Effector memory CD8-positive, alpha-beta T cell (primary cell): ENCODE data around the gene BABAM2.

Source experiments
- ATAC-seq: fragments of 150-1000 bp; cut with Tn5 transposase; replicated peaks from 2 replicates; pipeline ENCODE4 v1.10.0; 2021; ENCODE audit warnings: mild to moderate bottlenecking, moderate library complexity
- DNase-seq, 3 experiments: peaks; one replicate each; pipeline ENCODE4 v3.0.0; 2021
- H3K27ac Mint-ChIP-seq, 2 donors: one replicate each; pipeline ENCODE4 v1.8.0; 2022; ENCODE audit warnings: mild to moderate bottlenecking in 2 of 2, mixed read lengths in 2 of 2, moderate library complexity in 2 of 2
- H3K27me3 Mint-ChIP-seq, 2 donors: one replicate each; pipeline ENCODE4 v1.8.0; 2022; ENCODE audit warnings: mixed read lengths in 2 of 2
- H3K36me3 Mint-ChIP-seq: one replicate; pipeline ENCODE4 v1.8.0; 2022; ENCODE audit warnings: mild to moderate bottlenecking, moderate library complexity, mixed read lengths; ENCODE audit not compliant: insufficient read depth
- H3K4me1 Mint-ChIP-seq, 2 donors: one replicate each; pipeline ENCODE4 v1.8.0; 2022; ENCODE audit warnings: low read depth in 2 of 2, mixed read lengths in 2 of 2
- H3K4me3 Mint-ChIP-seq, 2 donors: one replicate each; pipeline ENCODE4 v1.8.0; 2022; ENCODE audit warnings: mild to moderate bottlenecking in 2 of 2, mixed read lengths in 2 of 2, moderate library complexity in 2 of 2
- H3K9me3 Mint-ChIP-seq, 2 donors: one replicate each; pipeline ENCODE4 v1.8.0; 2022; ENCODE audit warnings: mixed read lengths in 2 of 2

The BABAM2 gene

GRCh38 chr2:28282861-28283646, 392.5 kb downstream of the BABAM2 start:
- H3K4me1 Mint-ChIP-seq: peaks cover 6 to 9% of the 10 kb centered on the region in 2 donors
- H3K36me3 Mint-ChIP-seq: no peaks in the 10 kb centered on the region
- H3K27ac Mint-ChIP-seq: peak overlapping the region in 1 of 2 donors; percentile 60
- H3K4me3 Mint-ChIP-seq: no peak overlapping the region
- no peak for ATAC-seq
- H3K27me3 Mint-ChIP-seq: no peaks in the 10 kb centered on the region
- DNase-seq: no peak
- no peaks in the 10 kb centered on the region for H3K9me3 Mint-ChIP-seq

DNA sequence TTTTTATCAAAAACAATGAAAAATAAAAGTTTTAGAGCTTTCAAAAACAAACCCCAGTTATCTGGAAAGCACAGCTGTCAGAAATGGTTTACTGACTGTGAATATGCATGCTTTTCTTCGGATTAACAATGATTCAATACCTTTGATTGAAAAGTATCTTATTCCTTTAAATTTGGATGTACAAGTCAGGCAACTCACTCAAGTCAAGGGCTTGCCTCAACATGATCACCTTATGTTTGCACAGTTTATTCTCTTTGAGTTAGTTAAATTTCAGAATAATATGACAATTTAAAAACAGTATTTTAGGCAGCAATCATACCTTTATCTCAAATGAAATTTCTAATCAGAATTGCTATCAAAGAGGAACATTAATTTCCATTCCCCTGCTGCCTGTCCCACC, 393.3 kb downstream of the BABAM2 start:
- H3K27ac Mint-ChIP-seq: peak overlapping the region in 1 of 2 donors; percentile 60
- H3K4me1 Mint-ChIP-seq: peaks cover 6 to 9% of the 10 kb centered on the region in 2 donors
- H3K27me3 Mint-ChIP-seq: no peaks in the 10 kb centered on the region
- H3K36me3 Mint-ChIP-seq: no peaks in the 10 kb centered on the region
- H3K9me3 Mint-ChIP-seq: no peaks in the 10 kb centered on the region
- DNase-seq (no peak), ATAC-seq (no peak)
- no peak overlapping the region for H3K4me3 Mint-ChIP-seq

DNA sequence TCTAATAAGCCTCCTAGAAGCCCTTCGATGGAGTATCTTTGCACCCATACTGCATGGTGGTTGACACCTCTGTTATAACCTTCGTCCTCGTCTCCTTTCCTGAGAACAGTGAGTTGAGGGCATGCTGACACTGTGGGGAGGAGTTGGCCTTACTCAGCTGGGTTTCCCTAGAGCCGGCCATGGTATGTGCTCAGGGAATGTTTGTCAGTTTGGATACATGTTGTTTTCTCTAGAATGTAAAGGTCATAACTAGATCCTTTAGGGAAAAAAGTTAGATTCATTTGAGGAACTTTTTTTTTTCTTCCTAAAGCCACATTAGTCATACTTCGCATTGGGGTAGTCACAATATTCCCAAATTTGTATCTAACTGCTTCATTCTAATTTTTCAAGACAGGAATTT, 396.1 kb downstream of the BABAM2 start:
- no peak overlapping the region for H3K4me3 Mint-ChIP-seq
- H3K27ac Mint-ChIP-seq: peak overlapping the region in 1 of 2 donors; percentile 31
- ATAC-seq (no peak), DNase-seq (no peak)
- H3K9me3 Mint-ChIP-seq: no peaks in the 10 kb centered on the region
- H3K4me1 Mint-ChIP-seq: peaks cover 6 to 8% of the 10 kb centered on the region in 2 donors
- no peaks in the 10 kb centered on the region for H3K36me3 Mint-ChIP-seq
- no peaks in the 10 kb centered on the region for H3K27me3 Mint-ChIP-seq

GRCh38 chr2:28287256-28287915, 396.9 kb downstream of the BABAM2 start:
- H3K27ac Mint-ChIP-seq: peak overlapping the region in 1 of 2 donors; percentile 39
- H3K27me3 Mint-ChIP-seq: no peaks in the 10 kb centered on the region
- no peak for ATAC-seq

GRCh38 chr2:28288620-28289019, 398.1 kb downstream of the BABAM2 start:
- Mint-ChIP-seq H3K36me3 (no peaks in the 10 kb centered on the region), H3K9me3 (no peaks in the 10 kb centered on the region), H3K27ac (no peak overlapping the region), H3K4me3 (no peak overlapping the region), H3K4me1 (peaks cover 6% of the 10 kb centered on the region in 2 donors), H3K27me3 (no peaks in the 10 kb centered on the region)
- no peak for DNase-seq
- no peak for ATAC-seq

More at GRCh38 chr2:28287256-28287915, 396.9 kb downstream of the BABAM2 start:
- no peaks in the 10 kb centered on the region for H3K9me3 Mint-ChIP-seq
- H3K4me1 Mint-ChIP-seq: peaks cover 6% of the 10 kb centered on the region in 2 donors
- no peak for DNase-seq
- H3K4me3 Mint-ChIP-seq: no peak overlapping the region
- no peaks in the 10 kb centered on the region for H3K36me3 Mint-ChIP-seq

DNA sequence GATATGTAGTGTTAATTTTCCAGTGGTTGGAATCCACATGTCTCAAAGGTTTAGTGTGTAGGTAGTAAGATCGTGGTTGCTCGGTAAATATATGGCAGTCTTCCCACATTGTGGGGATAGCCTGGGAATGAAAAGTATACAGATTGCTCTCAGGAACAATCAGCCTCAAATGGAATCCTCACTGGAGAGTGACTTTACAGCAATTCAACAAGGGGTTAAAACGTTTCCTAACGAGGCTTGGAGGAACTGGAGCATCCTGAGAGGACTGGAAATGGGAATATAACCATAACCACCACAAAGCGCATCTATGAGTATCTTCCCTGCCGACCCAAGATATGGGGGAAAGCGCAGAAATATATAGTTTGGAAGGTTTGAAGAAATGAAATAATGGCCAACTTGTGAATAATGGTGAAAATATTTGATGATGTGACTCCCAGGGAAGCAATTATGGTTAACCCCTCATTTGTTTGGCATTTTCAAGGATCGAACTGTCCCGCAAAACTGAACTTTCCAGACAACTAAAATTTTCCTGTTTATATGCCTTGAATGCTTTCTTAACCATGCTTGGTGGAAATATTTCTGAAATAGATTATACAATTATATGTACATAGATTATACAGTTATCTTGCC, 401.4 kb downstream of the BABAM2 start:
- peaks cover 0 to 4% of the 10 kb centered on the region in 2 donors for H3K4me1 Mint-ChIP-seq
- no peak overlapping the region for H3K4me3 Mint-ChIP-seq
- no peak for ATAC-seq
- no peaks in the 10 kb centered on the region for H3K27me3 Mint-ChIP-seq
- no peak overlapping the region for H3K27ac Mint-ChIP-seq
- H3K9me3 Mint-ChIP-seq: no peaks in the 10 kb centered on the region
- DNase-seq: no peak
- H3K36me3 Mint-ChIP-seq: no peaks in the 10 kb centered on the region

DNA sequence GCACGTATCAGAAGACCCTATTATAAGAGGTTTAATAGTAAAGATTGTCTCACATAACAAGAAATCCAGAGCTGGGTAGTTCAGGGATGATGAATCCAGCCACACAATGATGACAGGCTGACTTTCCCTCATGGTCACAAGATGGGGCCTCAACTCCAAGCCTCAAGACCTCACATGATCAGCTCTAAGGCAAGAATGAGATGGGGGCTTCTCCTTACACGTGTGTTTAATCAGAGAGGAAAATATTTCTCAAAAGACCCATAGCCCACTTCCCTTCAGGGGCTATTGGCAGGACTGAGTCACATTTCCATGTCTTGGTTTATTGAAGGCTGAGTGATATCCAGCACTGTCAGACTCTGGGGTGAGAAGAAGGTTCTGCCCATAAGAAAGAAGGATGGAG, 402.0 kb downstream of the BABAM2 start:
- Mint-ChIP-seq H3K9me3 (no peaks in the 10 kb centered on the region), H3K27ac (no peak overlapping the region), H3K4me1 (peaks cover 0 to under 1% of the 10 kb centered on the region in 2 donors), H3K36me3 (no peaks in the 10 kb centered on the region), H3K4me3 (no peak overlapping the region), H3K27me3 (no peaks in the 10 kb centered on the region)
- DNase-seq (no peak), ATAC-seq (no peak)

- H3K4me1 Mint-ChIP-seq: no peaks in the 10 kb centered on the region
- H3K36me3 Mint-ChIP-seq: no peaks in the 10 kb centered on the region
- H3K9me3 Mint-ChIP-seq: no peaks in the 10 kb centered on the region
- no peaks in the 10 kb centered on the region for H3K27me3 Mint-ChIP-seq
- DNase-seq (no peak), ATAC-seq (no peak)
- H3K27ac Mint-ChIP-seq: no peak overlapping the region
- no peak overlapping the region for H3K4me3 Mint-ChIP-seq
Observed at GRCh38 chr2:28293416-28293815, 402.9 kb downstream of the BABAM2 start.

DNA sequence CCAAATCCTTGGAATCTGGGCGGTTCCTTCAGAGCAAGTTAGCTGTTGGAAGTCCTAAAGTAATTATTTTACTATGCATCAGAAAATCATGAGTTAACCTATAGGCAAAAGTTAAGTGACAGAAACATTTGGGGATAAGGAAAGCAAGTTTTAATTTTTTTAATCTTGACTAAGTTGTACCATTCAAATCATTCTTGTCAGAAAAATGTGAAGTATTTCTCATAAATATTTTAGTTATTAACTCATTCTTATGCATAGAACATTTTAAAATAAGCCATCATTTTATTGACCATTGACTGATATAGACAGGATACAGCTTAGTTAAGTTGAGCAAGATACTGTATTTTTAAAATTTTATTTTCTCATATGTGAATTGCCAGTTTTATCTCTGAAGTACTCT, 403.9 kb downstream of the BABAM2 start:
- DNase-seq (no peak), ATAC-seq (no peak)
- Mint-ChIP-seq H3K4me3 (no peak overlapping the region), H3K27ac (no peak overlapping the region), H3K9me3 (no peaks in the 10 kb centered on the region), H3K36me3 (no peaks in the 10 kb centered on the region), H3K27me3 (no peaks in the 10 kb centered on the region), H3K4me1 (no peaks in the 10 kb centered on the region)

DNA sequence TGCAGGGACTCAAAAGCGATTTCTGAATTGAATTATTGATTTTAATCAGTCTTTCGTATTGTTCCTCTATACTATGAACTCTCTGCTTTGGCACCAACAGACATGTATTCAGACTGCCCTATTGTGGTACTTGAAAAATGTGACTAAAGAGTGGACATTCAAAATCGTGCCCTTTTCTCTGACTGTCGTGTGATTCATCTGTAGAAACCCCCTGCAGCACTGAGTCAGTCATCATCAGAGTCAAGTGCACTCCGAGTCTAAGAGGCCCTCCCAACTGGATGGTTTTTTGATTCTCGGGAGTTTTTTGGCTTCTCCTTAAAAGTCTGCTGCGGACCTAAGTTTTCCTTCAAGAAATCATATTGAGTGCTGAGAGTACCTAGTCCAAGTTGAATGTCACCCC, 405.7 kb downstream of the BABAM2 start:
- no peak overlapping the region for H3K4me3 Mint-ChIP-seq
- DNase-seq: no peak
- H3K27me3 Mint-ChIP-seq: no peaks in the 10 kb centered on the region
- ATAC-seq: no peak
- no peaks in the 10 kb centered on the region for H3K9me3 Mint-ChIP-seq
- no peak overlapping the region for H3K27ac Mint-ChIP-seq
- H3K4me1 Mint-ChIP-seq: no peaks in the 10 kb centered on the region
- no peaks in the 10 kb centered on the region for H3K36me3 Mint-ChIP-seq

DNA sequence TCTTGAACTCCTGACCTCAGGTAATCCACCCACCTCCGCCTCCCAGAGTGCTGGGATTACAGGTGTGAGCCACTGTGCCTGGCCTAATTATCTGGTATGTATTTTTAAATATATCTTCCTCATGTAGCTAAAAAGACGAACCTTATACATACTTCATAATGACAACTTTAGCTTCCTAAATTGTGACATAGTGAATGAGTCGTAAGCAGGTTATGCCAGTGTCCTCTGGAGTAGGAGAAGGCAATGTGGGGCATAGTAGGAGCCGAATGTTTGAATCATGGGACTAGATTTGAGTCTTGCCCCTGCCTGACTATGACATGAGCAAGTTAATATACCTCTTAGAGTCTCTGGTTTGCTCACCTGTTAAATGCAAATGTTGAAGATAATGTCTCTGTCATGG, 406.4 kb downstream of the BABAM2 start:
- DNase-seq (no peak), ATAC-seq (no peak)
- peak overlapping the region in 1 of 2 donors; percentile 50 for H3K27ac Mint-ChIP-seq
- no peaks in the 10 kb centered on the region for H3K27me3 Mint-ChIP-seq
- peaks cover 0 to 4% of the 10 kb centered on the region in 2 donors for H3K4me1 Mint-ChIP-seq
- no peak overlapping the region for H3K4me3 Mint-ChIP-seq
- no peaks in the 10 kb centered on the region for H3K9me3 Mint-ChIP-seq
- H3K36me3 Mint-ChIP-seq: no peaks in the 10 kb centered on the region

DNA sequence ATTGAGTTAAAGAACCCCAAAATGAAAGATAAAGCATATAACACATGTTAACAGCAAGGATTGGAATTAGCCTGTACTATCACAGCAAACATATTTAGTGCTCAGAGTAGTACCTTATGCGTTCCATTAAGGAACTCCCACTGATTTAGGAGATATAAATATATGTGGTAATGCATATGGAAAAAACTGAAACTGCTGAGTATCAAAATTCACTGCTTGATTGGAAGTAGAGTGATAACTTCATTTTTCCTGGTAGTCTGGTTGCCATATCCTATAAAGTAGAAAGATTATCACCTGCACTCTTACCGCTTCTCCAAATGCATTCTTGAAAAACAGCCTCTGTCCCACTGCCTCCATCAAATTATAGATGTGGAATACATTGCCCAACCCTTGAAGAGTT, 407.0 kb downstream of the BABAM2 start:
- H3K4me3 Mint-ChIP-seq: no peak overlapping the region
- H3K9me3 Mint-ChIP-seq: no peaks in the 10 kb centered on the region
- no peaks in the 10 kb centered on the region for H3K27me3 Mint-ChIP-seq
- no peak for DNase-seq
- H3K27ac Mint-ChIP-seq: peak overlapping the region; percentile 29 to 50
- peaks cover 0 to 4% of the 10 kb centered on the region in 2 donors for H3K4me1 Mint-ChIP-seq
- ATAC-seq: no peak
- H3K36me3 Mint-ChIP-seq: no peaks in the 10 kb centered on the region

GRCh38 chr2:28298406-28298805, 407.9 kb downstream of the BABAM2 start:
- Mint-ChIP-seq H3K36me3 (peaks cover 3% of the 10 kb centered on the region), H3K9me3 (no peaks in the 10 kb centered on the region), H3K4me3 (no peak overlapping the region), H3K27me3 (no peaks in the 10 kb centered on the region), H3K27ac (no peak overlapping the region), H3K4me1 (peaks cover 0 to 4% of the 10 kb centered on the region in 2 donors)
- ATAC-seq (no peak), DNase-seq (no peak)
